GM18870 (cell line): ENCODE data around the gene HIF1A.
"Not testable (repeated sequence)": the region's sequence is repeated elsewhere in the genome, so short reads cannot be mapped to it uniquely, and the experiment has no call there.

Experiments used
- ATAC-seq: cut with Tn5 transposase; IDR thresholded peaks from one replicate; pipeline ENCODE4 v1.9.1; 2021; ENCODE audit warnings: moderate library complexity; ENCODE audit not compliant: unreplicated experiment

HIF1A gene

GRCh38 chr14:61706096-61706690, 10.9 kb downstream of the HIF1A start:
- ATAC-seq = no peak

- not testable (repeated sequence) for ATAC-seq
Observed at GRCh38 chr14:61707774-61708173, 12.5 kb downstream of the HIF1A start.

GRCh38 chr14:61708693-61709092, 13.4 kb downstream of the HIF1A start:
- ATAC-seq = not testable (repeated sequence)

- no peak for ATAC-seq
Observed at GRCh38 chr14:61710853-61711817, 15.8 kb downstream of the HIF1A start.

- ATAC-seq = no peak
Observed at GRCh38 chr14:61712137-61712536, 16.8 kb downstream of the HIF1A start.

- no peak for ATAC-seq
Observed at GRCh38 chr14:61713724-61714437, 18.6 kb downstream of the HIF1A start.

- no peak for ATAC-seq
Observed at GRCh38 chr14:61716956-61717355, 21.6 kb downstream of the HIF1A start.

GRCh38 chr14:61718039-61718438, 22.7 kb downstream of the HIF1A start:
- no peak for ATAC-seq

- ATAC-seq = no peak
Observed at GRCh38 chr14:61719344-61720293, 24.3 kb downstream of the HIF1A start.

- ATAC-seq = no peak
Observed at GRCh38 chr14:61720294-61720661, 25.0 kb downstream of the HIF1A start.

- no peak for ATAC-seq
Observed at GRCh38 chr14:61720741-61721140, 25.4 kb downstream of the HIF1A start.

- ATAC-seq = no peak
Observed at GRCh38 chr14:61724133-61724532, 28.8 kb downstream of the HIF1A start.

GRCh38 chr14:61726778-61727658, 31.7 kb downstream of the HIF1A start:
- ATAC-seq = no peak

- ATAC-seq = no peak
Observed at GRCh38 chr14:61730756-61731373, 35.6 kb downstream of the HIF1A start.

GRCh38 chr14:61733972-61734371, 38.7 kb downstream of the HIF1A start:
- ATAC-seq = no peak

- ATAC-seq = no peak
Observed at GRCh38 chr14:61736751-61737150, 41.4 kb downstream of the HIF1A start.

GRCh38 chr14:61737915-61738314, 42.6 kb downstream of the HIF1A start:
- no peak for ATAC-seq

- ATAC-seq = no peak
Observed at GRCh38 chr14:61739133-61739532, 43.8 kb downstream of the HIF1A start.

- ATAC-seq = no peak
Observed at GRCh38 chr14:61742371-61742770, 47.1 kb downstream of the HIF1A start.
